MCF 10A (cell line): ENCODE measurements around the gene PREP. TPM values are rescaled to one million over a fixed set of nuclear protein-coding genes. Genes with fewer than 3 reads are reported as not detected.

Source experiments
- BruUV-seq: library from RNA; stranded (reverse); fragments of 400-500 nt; replicated peaks from 2 replicates; lab custom pipeline; 2021; lab: Mats Ljungman, UMichigan
- CTCF ChIA-PET: fragments of 300-600 bp; sonication (Branson Sonifier 250); formaldehyde crosslinking; extraction: SDS; loops from one replicate; lab custom pipeline; 2021; ENCODE audit warnings: antibody characterized with exemption, inconsistent platforms; lab: Yijun Ruan, JAX
- POLR2A ChIA-PET: fragments of 300-600, 350-650 bp; sonication (Branson Sonifier 250); formaldehyde crosslinking; extraction: SDS; loops from one replicate; lab custom pipeline; 2020; ENCODE audit warnings: antibody characterized with exemption, inconsistent platforms; lab: Yijun Ruan, JAX
- DNase-seq: peaks from one replicate; pipeline ENCODE4 v3.0.0-alpha.2; 2018; ENCODE audit not compliant: unreplicated experiment
- H3K27ac Mint-ChIP-seq: one replicate; pipeline ENCODE4 v1.8.0; 2022; ENCODE audit warnings: mild to moderate bottlenecking, low read depth, mixed read lengths; ENCODE audit not compliant: unreplicated experiment
- H3K27me3 Mint-ChIP-seq: one replicate; pipeline ENCODE4 v1.8.0; 2022; ENCODE audit warnings: mixed read lengths; ENCODE audit not compliant: insufficient read depth, unreplicated experiment
- H3K36me3 Mint-ChIP-seq: one replicate; pipeline ENCODE4 v1.8.0; 2022; ENCODE audit warnings: mild to moderate bottlenecking, moderate library complexity, mixed read lengths; ENCODE audit not compliant: insufficient read depth, unreplicated experiment
- H3K4me1 Mint-ChIP-seq: one replicate; pipeline ENCODE4 v1.8.0; 2022; ENCODE audit warnings: mixed read lengths; ENCODE audit not compliant: insufficient read depth, unreplicated experiment
- H3K4me3 Mint-ChIP-seq: one replicate; pipeline ENCODE4 v1.8.0; 2022; ENCODE audit warnings: mild to moderate bottlenecking, moderate library complexity, mixed read lengths; ENCODE audit not compliant: unreplicated experiment
- H3K9me3 Mint-ChIP-seq: one replicate; pipeline ENCODE4 v1.8.0; 2022; ENCODE audit warnings: mixed read lengths; ENCODE audit not compliant: unreplicated experiment
- CTCF ChIP-seq: fragments of 200-600 bp; IDR thresholded peaks from one replicate; pipeline ENCODE4 v1.8.0; 2022; ENCODE audit warnings: antibody characterized with exemption, mild to moderate bottlenecking; ENCODE audit not compliant: unreplicated experiment
- intact Hi-C: fragments of 100-400 bp; cut with micrococcal nuclease; formaldehyde crosslinking; loops from 2 replicates; pipeline ENCODE4 v1.14.1; 2022
- total RNA-seq: library from RNA; stranded (reverse); gene quantifications from 2 replicates; pipeline ENCODE4 v1.2.3, GENCODE V29; 2022

PREP gene
- total RNA-seq, 1 experiment from 2014 or later, result 67.6 TPM

GRCh38 chr6:105302617-105303128 is 100.2 kb downstream of the PREP start:
- H3K4me3 Mint-ChIP-seq, result no peak overlapping the region
- no peaks in the 10 kb centered on the region for H3K4me1 Mint-ChIP-seq
- peak overlapping the region; percentile 27 for H3K27ac Mint-ChIP-seq
- BruUV-seq, result no TSS peak
- TF ChIP-seq CTCF, result no peak
- intact Hi-C loops, result no loop called here
- no peaks in the 10 kb centered on the region for H3K9me3 Mint-ChIP-seq
- no peaks in the 10 kb centered on the region for H3K27me3 Mint-ChIP-seq
- no peak for DNase-seq
- peaks cover 22% of the 10 kb centered on the region for H3K36me3 Mint-ChIP-seq
- POLR2A ChIA-PET, result no interaction called here
- CTCF ChIA-PET, result no interaction called here

GRCh38 chr6:105301756-105302616 is 100.9 kb downstream of the PREP start:
- POLR2A ChIA-PET, result interaction anchor here (0.6 to 1.3 kb wide), 2 partner anchors 205 to 214 kb away, joined by 3 read pairs; no protein-coding TSS in a partner anchor
- CTCF ChIA-PET, result interaction anchor here (1.1 kb wide), 1 partner anchor 212 kb away, joined by 4 read pairs; no protein-coding TSS in a partner anchor
- no peak for TF ChIP-seq CTCF
- BruUV-seq, result no TSS peak
- DNase-seq, result no peak
- Mint-ChIP-seq H3K9me3 (no peaks in the 10 kb centered on the region), H3K4me3 (no peak overlapping the region), H3K4me1 (no peaks in the 10 kb centered on the region), H3K27me3 (no peaks in the 10 kb centered on the region), H3K27ac (peak overlapping the region; percentile 27), H3K36me3 (peaks cover 19% of the 10 kb centered on the region)
- intact Hi-C loops, result no loop called here

- Mint-ChIP-seq H3K27ac (no peak overlapping the region), H3K27me3 (no peaks in the 10 kb centered on the region), H3K4me1 (no peaks in the 10 kb centered on the region), H3K4me3 (no peak overlapping the region), H3K9me3 (no peaks in the 10 kb centered on the region), H3K36me3 (peaks cover 18% of the 10 kb centered on the region)
- intact Hi-C loops, result no loop called here
- DNase-seq, result no peak
- BruUV-seq, result no TSS peak
- CTCF ChIA-PET, result interaction anchor here (0.7 to 2.0 kb wide), 3 partner anchors 16 to 500 kb away, joined by 3 to 9 read pairs (median 4); no protein-coding TSS in a partner anchor
- POLR2A ChIA-PET, result interaction anchor here (1.3 kb wide), 1 partner anchor 213 kb away, joined by 3 read pairs; no protein-coding TSS in a partner anchor
- no peak for TF ChIP-seq CTCF
Observed at GRCh38 chr6:105301072-105301503, 101.8 kb downstream of the PREP start.

- CTCF ChIA-PET, result interaction anchor here (0.9 to 2.0 kb wide), 2 partner anchors 17 to 63 kb away, joined by 5 to 9 read pairs; no protein-coding TSS in a partner anchor
- H3K9me3 Mint-ChIP-seq, result no peaks in the 10 kb centered on the region
- no peaks in the 10 kb centered on the region for H3K4me1 Mint-ChIP-seq
- BruUV-seq, result no TSS peak
- no peak for TF ChIP-seq CTCF
- intact Hi-C loops, result no loop called here
- no peaks in the 10 kb centered on the region for H3K27me3 Mint-ChIP-seq
- no peak overlapping the region for H3K27ac Mint-ChIP-seq
- H3K36me3 Mint-ChIP-seq, result peaks cover 16% of the 10 kb centered on the region
- H3K4me3 Mint-ChIP-seq, result no peak overlapping the region
- DNase-seq, result no peak
- POLR2A ChIA-PET, result no interaction called here
Observed at GRCh38 chr6:105300090-105300489, 102.8 kb downstream of the PREP start.
